Nephron progenitor cell (in vitro differentiated cells): ENCODE measurements around the gene VPS8.

Source experiments
- DNase-seq: peaks from one replicate; pipeline ENCODE4 v3.0.0; 2021
- H3K27ac Mint-ChIP-seq: 2 replicates; pipeline ENCODE4 v1.8.0; 2021; ENCODE audit warnings: mild to moderate bottlenecking, moderate library complexity, mixed read lengths
- H3K27me3 Mint-ChIP-seq: 2 replicates; pipeline ENCODE4 v1.8.0; 2021; ENCODE audit warnings: mild to moderate bottlenecking, low read depth, mixed read lengths; ENCODE audit not compliant: poor library complexity
- H3K36me3 Mint-ChIP-seq: 2 replicates; pipeline ENCODE4 v1.8.0; 2021; ENCODE audit warnings: low read depth, mixed read lengths
- H3K4me1 Mint-ChIP-seq: 2 replicates; pipeline ENCODE4 v1.8.0; 2021; ENCODE audit warnings: mixed read lengths
- H3K4me3 Mint-ChIP-seq: 2 replicates; pipeline ENCODE4 v1.8.0; 2021; ENCODE audit warnings: mild to moderate bottlenecking, moderate library complexity, mixed read lengths
- H3K9me3 Mint-ChIP-seq: 2 replicates; pipeline ENCODE4 v1.8.0; 2021; ENCODE audit warnings: mild to moderate bottlenecking, moderate library complexity, mixed read lengths
- CTCF ChIP-seq: fragments of 200-600 bp; sonication (generic); IDR thresholded peaks from 2 replicates; pipeline ENCODE4 v1.5.0; 2021; ENCODE audit warnings: antibody characterized with exemption

The VPS8 gene

GRCh38 chr3:185056908-185057307 lies 244.9 kb downstream of the VPS8 start:
- Mint-ChIP-seq H3K27ac (no peak overlapping the region), H3K27me3 (peaks cover 3% of the 10 kb centered on the region), H3K36me3 (peaks cover 86% of the 10 kb centered on the region), H3K4me3 (no peak overlapping the region), H3K4me1 (no peaks in the 10 kb centered on the region), H3K9me3 (peaks cover 70% of the 10 kb centered on the region)
- DNase-seq = no peak
- no peak for TF ChIP-seq CTCF

DNA sequence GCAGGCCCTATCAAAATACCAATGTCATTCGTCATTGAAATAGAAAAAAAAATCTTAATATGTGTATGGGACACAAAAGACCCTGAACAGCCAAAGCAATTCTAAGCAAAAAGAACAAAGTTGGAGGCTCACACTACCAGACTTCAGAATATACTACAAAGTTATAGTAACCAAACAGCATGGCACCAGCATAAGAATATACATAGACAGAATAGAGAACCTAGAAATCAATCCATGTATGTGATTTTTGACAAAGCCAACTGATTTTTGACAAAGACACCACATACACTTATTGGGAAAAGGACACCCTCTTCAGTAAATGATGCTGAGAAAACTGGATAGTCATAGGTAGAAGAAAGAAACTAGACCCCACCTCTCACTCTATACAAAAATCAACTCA lies 245.9 kb downstream of the VPS8 start:
- Mint-ChIP-seq H3K27ac (no peak overlapping the region), H3K36me3 (peaks cover 76% of the 10 kb centered on the region), H3K27me3 (peaks cover 3% of the 10 kb centered on the region), H3K4me1 (no peaks in the 10 kb centered on the region), H3K4me3 (no peak overlapping the region), H3K9me3 (peaks cover 71% of the 10 kb centered on the region)
- DNase-seq = no peak
- TF ChIP-seq CTCF = no peak

- Mint-ChIP-seq H3K36me3 (peaks cover 68% of the 10 kb centered on the region), H3K27me3 (peaks cover 3% of the 10 kb centered on the region), H3K4me3 (no peak overlapping the region), H3K9me3 (peaks cover 71% of the 10 kb centered on the region), H3K27ac (no peak overlapping the region), H3K4me1 (no peaks in the 10 kb centered on the region)
- no peak for TF ChIP-seq CTCF
- DNase-seq = no peak
Measured at GRCh38 chr3:185058796-185059195, 246.8 kb downstream of the VPS8 start.

DNA sequence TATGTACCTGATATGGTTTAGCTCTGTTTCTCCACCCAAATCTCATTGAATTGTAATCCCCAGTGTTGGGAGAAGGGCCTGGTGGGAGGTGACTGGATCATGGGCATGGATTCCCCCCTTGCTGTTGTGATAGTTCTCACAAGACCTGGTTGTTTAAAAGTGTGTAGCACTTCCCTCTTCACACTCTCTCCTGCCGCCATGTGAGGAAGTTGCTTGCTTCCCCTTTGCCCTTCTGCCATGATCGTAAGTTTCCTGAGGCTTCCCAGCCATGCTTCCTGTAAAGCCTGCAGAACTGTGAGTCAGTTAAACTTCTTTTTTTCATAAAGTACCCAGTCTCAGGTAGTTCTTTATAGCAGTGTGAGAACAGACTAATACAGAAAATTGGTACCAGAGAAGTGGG lies 247.8 kb downstream of the VPS8 start:
- peaks cover 3% of the 10 kb centered on the region for H3K27me3 Mint-ChIP-seq
- H3K36me3 Mint-ChIP-seq = peaks cover 58% of the 10 kb centered on the region
- TF ChIP-seq CTCF = no peak
- peaks cover 68% of the 10 kb centered on the region for H3K9me3 Mint-ChIP-seq
- DNase-seq = no peak
- no peaks in the 10 kb centered on the region for H3K4me1 Mint-ChIP-seq
- H3K4me3 Mint-ChIP-seq = no peak overlapping the region
- no peak overlapping the region for H3K27ac Mint-ChIP-seq

- TF ChIP-seq CTCF = no peak
- peaks cover 63% of the 10 kb centered on the region for H3K9me3 Mint-ChIP-seq
- peaks cover 3% of the 10 kb centered on the region for H3K27me3 Mint-ChIP-seq
Measured at GRCh38 chr3:185060655-185061054, 248.7 kb downstream of the VPS8 start.

DNA sequence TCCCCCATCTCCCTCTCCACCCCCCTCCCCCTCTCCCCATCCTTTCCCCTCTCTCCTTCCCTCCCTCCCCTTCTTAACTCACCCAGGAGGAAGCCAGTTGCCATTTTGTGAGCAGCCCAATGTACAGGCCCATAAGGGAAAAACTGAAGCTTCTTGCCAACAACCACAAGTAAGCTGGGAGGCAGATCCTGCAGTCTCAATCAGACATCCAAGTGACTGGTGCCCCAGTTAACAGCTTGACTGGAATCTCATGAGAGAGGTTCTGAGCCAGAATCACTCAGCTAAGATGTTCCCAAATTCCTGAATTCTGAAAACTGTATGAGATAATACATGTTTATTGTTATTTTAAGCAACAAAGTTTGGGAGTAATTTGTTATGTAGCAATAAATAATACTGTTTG lies 250.2 kb downstream of the VPS8 start:
- Mint-ChIP-seq H3K27me3 (peaks cover 3% of the 10 kb centered on the region), H3K36me3 (peaks cover 34% of the 10 kb centered on the region), H3K4me1 (no peaks in the 10 kb centered on the region), H3K27ac (no peak overlapping the region), H3K9me3 (peaks cover 47% of the 10 kb centered on the region), H3K4me3 (no peak overlapping the region)
- no peak for DNase-seq
- TF ChIP-seq CTCF = no peak

More at GRCh38 chr3:185060655-185061054, 248.7 kb downstream of the VPS8 start:
- peaks cover 49% of the 10 kb centered on the region for H3K36me3 Mint-ChIP-seq
- DNase-seq = no peak
- H3K4me3 Mint-ChIP-seq = no peak overlapping the region
- H3K27ac Mint-ChIP-seq = no peak overlapping the region
- no peaks in the 10 kb centered on the region for H3K4me1 Mint-ChIP-seq
